ENCODE results near the gene CDK6.

Gene CDK6

GRCh38 chr7:92650391-92650790 is 186.0 kb downstream of the CDK6 start:
- H3K4me3 ChIP-seq (ENCODE audit: low read length) = no peak overlapping the region
- DNase-seq (ENCODE audit: low read depth) = no peak
- no peak for TF ChIP-seq CTCF (conservative IDR thresholded peaks at IDR 0.05; ENCODE audit: low read depth, low read length)

- no peak for TF ChIP-seq CTCF (conservative IDR thresholded peaks at IDR 0.05; ENCODE audit: low read depth, low read length)
- H3K4me3 ChIP-seq (ENCODE audit: low read length) = no peak overlapping the region
- no peak for DNase-seq (ENCODE audit: low read depth)
These were observed 188.3 kb downstream of the CDK6 start for GRCh38 chr7:92648067-92648466.

- no peak for TF ChIP-seq CTCF (conservative IDR thresholded peaks at IDR 0.05; ENCODE audit: low read depth, low read length)
- no peak overlapping the region for H3K4me3 ChIP-seq (ENCODE audit: low read length)
- DNase-seq (ENCODE audit: low read depth) = no peak
These were observed 188.7 kb downstream of the CDK6 start for GRCh38 chr7:92647652-92648051.

GRCh38 chr7:92647011-92647625 is 189.3 kb downstream of the CDK6 start:
- TF ChIP-seq CTCF (conservative IDR thresholded peaks at IDR 0.05; ENCODE audit: low read depth, low read length) = no peak
- H3K4me3 ChIP-seq (ENCODE audit: low read length) = no peak overlapping the region
- no peak for DNase-seq (ENCODE audit: low read depth)

- no peak for DNase-seq (ENCODE audit: low read depth)
- TF ChIP-seq CTCF (conservative IDR thresholded peaks at IDR 0.05; ENCODE audit: low read depth, low read length) = no peak
- H3K4me3 ChIP-seq (ENCODE audit: low read length) = no peak overlapping the region
These were observed 191.0 kb downstream of the CDK6 start for GRCh38 chr7:92645114-92646061.

- DNase-seq (ENCODE audit: low read depth) = no peak
- H3K4me3 ChIP-seq (ENCODE audit: low read length) = no peak overlapping the region
- TF ChIP-seq CTCF (conservative IDR thresholded peaks at IDR 0.05; ENCODE audit: low read depth, low read length) = no peak
These were observed 191.8 kb downstream of the CDK6 start for GRCh38 chr7:92644406-92645113.

Measured in retinal pigment epithelial cell (primary cell).